A549 (cell line): Measurements from ENCODE around the gene EIF4G3. TPM values are rescaled to one million over a fixed set of nuclear protein-coding genes. Genes with fewer than 3 reads are reported as not detected.

Experiments used
- ATAC-seq, 2 experiments: fragments of 200-7000 bp in 1 of 2; fragments of >200 bp in 1 of 2; cut with Nextera tagmentation in 1 of 2; cut with Tn5 transposase in 1 of 2; 3 replicates each; pipeline versions ENCODE4 v1.8.0 to v1.9.1; 2018 to 2020; ENCODE audit warnings: mild to moderate bottlenecking in 1 of 2, moderate library complexity in 1 of 2
- CTCF ChIA-PET: fragments of 300-600 bp; sonication (Branson Sonifier 250); formaldehyde crosslinking; extraction: SDS; loops from one replicate; lab custom pipeline; 2021; ENCODE audit warnings: antibody characterized with exemption, inconsistent platforms; lab: Yijun Ruan, JAX
- POLR2A ChIA-PET: fragments of 350-600 bp; formaldehyde crosslinking; extraction: SDS; loops from one replicate; lab custom pipeline; 2021; ENCODE audit warnings: antibody characterized with exemption, inconsistent platforms; lab: Yijun Ruan, JAX
- DNase-seq, 2 experiments: peaks; one replicate each; pipeline versions ENCODE4 v3.0.0 to v3.0.0-alpha.2; 2011 to 2016; ENCODE audit warnings: low read depth in 1 of 2, low spot score in 1 of 2
- FAIRE-seq: peaks from 2 replicates; lab custom pipeline; 2011; peaks lifted over from hg19 to GRCh38; lab: Jason Lieb, UNC
- H3K27ac ChIP-seq, 2 experiments: fragments of >200 bp; sonication (Bioruptor Twin); formaldehyde crosslinking; 3 replicates each; pipeline ENCODE4 v1.5.1; 2016 to 2017
- H3K4me1 ChIP-seq: fragments of >200 bp; sonication (Bioruptor Twin); formaldehyde crosslinking; 3 replicates; pipeline ENCODE4 v1.6.1; 2016
- H3K4me2 ChIP-seq: fragments of >200 bp; sonication (Bioruptor Twin); formaldehyde crosslinking; 3 replicates; pipeline ENCODE4 v1.6.1; 2016
- H3K4me3 ChIP-seq: fragments of >200 bp; sonication (Bioruptor Twin); formaldehyde crosslinking; 3 replicates; pipeline ENCODE4 v1.5.1; 2016
- H3K9me3 ChIP-seq: fragments of >200 bp; sonication (Bioruptor Twin); formaldehyde crosslinking; 3 replicates; pipeline ENCODE4 v1.6.1; 2016
- CBX2 ChIP-seq: fragments of 200-600 bp; sonication (generic); IDR thresholded peaks from 2 replicates; pipeline ENCODE4 v1.6.1; 2016; ENCODE audit warnings: low read depth, mild to moderate bottlenecking, borderline replicate concordance
- CHD2 ChIP-seq: fragments of 150-350 bp; IDR thresholded peaks from 2 replicates; pipeline ENCODE4 v1.6.1; 2014; ENCODE audit warnings: low read length; ENCODE audit not compliant: partially characterized antibody
- EHF ChIP-seq: fragments of 250-450 bp; sonication (Bioruptor Pico); IDR thresholded peaks from 2 replicates; pipeline ENCODE4 v1.5.0; 2020; ENCODE audit warnings: mild to moderate bottlenecking
- FOSB ChIP-seq: fragments of 250-450 bp; sonication (Bioruptor Pico); IDR thresholded peaks from 2 replicates; pipeline ENCODE4 v1.5.0; 2020; ENCODE audit warnings: mild to moderate bottlenecking, moderate library complexity
- FOSL2 ChIP-seq, 2 experiments: fragments of 450-650 bp in 1 of 2; fragments of >200 bp in 1 of 2; sonication (Bioruptor Twin) in 1 of 2; formaldehyde crosslinking; IDR thresholded peaks; 2 replicates each; pipeline versions ENCODE4 v1.5.0 to v1.6.1; 2016 to 2020; ENCODE audit warnings: mild to moderate bottlenecking in 1 of 2, moderate library complexity in 1 of 2
- GATA3 ChIP-seq: IDR thresholded peaks from 2 replicates; pipeline ENCODE4 v1.6.1; 2012; ENCODE audit warnings: borderline replicate concordance
- HDAC2 ChIP-seq: fragments of 200-600 bp; sonication (generic); IDR thresholded peaks from 2 replicates; pipeline ENCODE4 v1.6.1; 2016
- HOXB5 ChIP-seq: fragments of 250-450 bp; sonication (Bioruptor Pico); IDR thresholded peaks from 2 replicates; pipeline ENCODE4 v1.5.0; 2020; ENCODE audit warnings: mild to moderate bottlenecking, moderate library complexity
- JUN ChIP-seq, 2 experiments: fragments of >200 bp; sonication (Bioruptor Twin); formaldehyde crosslinking; IDR thresholded peaks; 2 replicates in 1 of 2; 3 replicates in 1 of 2; pipeline ENCODE4 v1.6.1; 2016 to 2017
- KDM5A ChIP-seq: fragments of 200-600 bp; sonication (generic); IDR thresholded peaks from 2 replicates; pipeline ENCODE4 v1.6.1; 2016; ENCODE audit warnings: antibody characterized with exemption, mild to moderate bottlenecking
- NPAS2 ChIP-seq: fragments of 250-450 bp; sonication (Bioruptor Pico); IDR thresholded peaks from 2 replicates; pipeline ENCODE4 v1.8.0; 2022; ENCODE audit warnings: mild to moderate bottlenecking, moderate library complexity, borderline replicate concordance
- NR3C1 ChIP-seq: fragments of >200 bp; sonication (Bioruptor Twin); formaldehyde crosslinking; IDR thresholded peaks from 3 replicates; pipeline ENCODE4 v1.6.1; 2017
- PHF8 ChIP-seq: fragments of 200-600 bp; sonication (generic); IDR thresholded peaks from 2 replicates; pipeline ENCODE4 v1.6.1; 2016; ENCODE audit warnings: low read depth, mild to moderate bottlenecking, antibody characterized with exemption, moderate library complexity, borderline replicate concordance
- POLR2AphosphoS2 ChIP-seq: conservative IDR thresholded peaks from 2 replicates; pipeline ENCODE4 v1.6.1; 2012; ENCODE audit warnings: low read length, improper control_type of control experiment, inconsistent platforms
- RCOR1 ChIP-seq: fragments of 150-350 bp; IDR thresholded peaks from 2 replicates; pipeline ENCODE4 v1.6.1; 2014; ENCODE audit warnings: antibody characterized with exemption, low read length, low read depth
- SMC3 ChIP-seq: fragments of >200 bp; sonication (Bioruptor Twin); formaldehyde crosslinking; IDR thresholded peaks from 3 replicates; pipeline ENCODE4 v1.6.1; 2018; ENCODE audit warnings: inconsistent platforms
- SREBF2 ChIP-seq: fragments of 450-650 bp; IDR thresholded peaks from 2 replicates; pipeline ENCODE4 v1.6.1; 2014; ENCODE audit warnings: mild to moderate bottlenecking, moderate library complexity
- TFCP2L1 ChIP-seq: fragments of 250-450 bp; sonication (Bioruptor Pico); IDR thresholded peaks from 2 replicates; pipeline ENCODE4 v1.5.0; 2021; ENCODE audit warnings: mild to moderate bottlenecking
- TP53 ChIP-seq: fragments of 250-450 bp; sonication (Bioruptor Pico); IDR thresholded peaks from 2 replicates; pipeline ENCODE4 v1.5.0; 2021; ENCODE audit warnings: mild to moderate bottlenecking, moderate library complexity
- ZC3H11A ChIP-seq: fragments of 450-650 bp; IDR thresholded peaks from 2 replicates; pipeline ENCODE4 v1.6.1; 2014; ENCODE audit warnings: antibody characterized with exemption, mild to moderate bottlenecking
- ZFP36 ChIP-seq: fragments of 450-650 bp; IDR thresholded peaks from 2 replicates; pipeline ENCODE4 v1.6.1; 2014; ENCODE audit warnings: borderline replicate concordance; ENCODE audit not compliant: partially characterized antibody
- ZSCAN20 ChIP-seq: fragments of 250-450 bp; sonication (Bioruptor Pico); IDR thresholded peaks from 2 replicates; pipeline ENCODE4 v1.8.0; 2022; ENCODE audit warnings: mild to moderate bottlenecking, moderate library complexity
- WGBS: methylation state at CpG from one replicate; pipeline ENCODE4 v1.1.6; 2017; ENCODE audit errors: missing lambda C conversion rate; 5-methylcytosine and 5-hydroxymethylcytosine counted together
- polyA plus RNA-seq, 4 experiments: library from polyadenylated mRNA; depleted of rRNA in 3 of 4; stranded (reverse); fragments of >200 nt; fragmentation: RNase III in 1 of 4; extraction: RNeasy Plus Mini Kit Qiagen cat#74134 plus additional on column Dnase treatment in 1 of 4; gene quantifications; 2 replicates in 3 of 4; 3 replicates in 1 of 4; pipeline ENCODE4 v1.2.3, GENCODE V29; 2011 to 2017
- TF ChIP-seq, protein P1 (sequence below): fragments of >200 bp; sonication (Bioruptor Twin); formaldehyde crosslinking; IDR thresholded peaks from 3 replicates; pipeline ENCODE4 v1.5.1; 2016
- TF ChIP-seq, protein P2 (sequence below): IDR thresholded peaks from 2 replicates; pipeline ENCODE4 v1.6.1; 2012; ENCODE audit warnings: low read depth, borderline replicate concordance
- TF ChIP-seq, protein P3 (sequence below): fragments of 450-650 bp; IDR thresholded peaks from 2 replicates; pipeline ENCODE4 v1.6.1; 2014; ENCODE audit warnings: antibody characterized with exemption
- TF ChIP-seq, protein P4 (sequence below): IDR thresholded peaks from 2 replicates; pipeline ENCODE4 v1.6.1; 2012
- TF ChIP-seq, protein P5 (sequence below): IDR thresholded peaks from 2 replicates; pipeline ENCODE4 v1.6.1; 2012
- TF ChIP-seq, protein P6 (sequence below): fragments of 150-350 bp; IDR thresholded peaks from 2 replicates; pipeline ENCODE4 v1.6.1; 2014; ENCODE audit warnings: low read depth, mild to moderate bottlenecking, low read length
- TF ChIP-seq, protein P7 (sequence below): fragments of >200 bp; sonication (Bioruptor Twin); formaldehyde crosslinking; IDR thresholded peaks from 3 replicates; pipeline ENCODE4 v1.6.1; 2016

EIF4G3 gene
- polyA plus RNA-seq, 2 of the 4 experiments (the other 2 are of a cell fraction) = 25.0 to 51.3 TPM

DNA sequence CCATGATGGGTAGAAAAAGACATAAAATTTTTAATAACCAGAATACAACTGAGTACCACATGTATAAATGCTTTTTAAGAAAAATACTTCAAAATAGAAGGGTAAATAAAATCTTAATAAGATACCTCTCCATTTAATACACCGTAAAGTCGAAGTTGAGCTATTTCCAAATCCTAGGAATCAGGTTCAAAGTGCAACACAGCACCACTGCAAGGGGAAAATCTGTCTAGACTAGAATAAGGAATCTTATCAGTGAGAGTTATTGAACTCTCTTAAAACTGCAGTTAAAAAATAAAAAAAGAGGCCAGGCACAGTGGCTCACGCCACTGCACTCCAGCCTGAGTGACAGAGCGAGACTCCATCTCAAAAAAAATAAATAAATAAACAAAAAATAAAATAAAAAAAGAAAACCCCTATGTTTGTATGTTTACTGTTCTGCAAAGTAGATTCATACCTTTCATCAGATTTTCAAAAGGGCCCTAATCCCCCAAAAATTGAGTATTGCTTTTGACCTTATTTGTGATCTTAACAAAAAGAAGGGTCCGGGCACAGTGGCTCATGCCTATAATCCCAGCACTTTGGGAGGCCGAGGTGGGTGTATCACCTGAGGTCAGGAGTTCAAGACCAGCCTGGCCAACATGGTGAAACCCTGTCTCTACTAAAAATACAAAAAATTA, 109.0 kb downstream of the EIF4G3 start (continued):
- TF ChIP-seq ZSCAN20 (CRISPR knock-in tag) = no peak
- TF ChIP-seq RCOR1 = no peak
- TF ChIP-seq GATA3 = no peak
- TF ChIP-seq, protein P1, sequence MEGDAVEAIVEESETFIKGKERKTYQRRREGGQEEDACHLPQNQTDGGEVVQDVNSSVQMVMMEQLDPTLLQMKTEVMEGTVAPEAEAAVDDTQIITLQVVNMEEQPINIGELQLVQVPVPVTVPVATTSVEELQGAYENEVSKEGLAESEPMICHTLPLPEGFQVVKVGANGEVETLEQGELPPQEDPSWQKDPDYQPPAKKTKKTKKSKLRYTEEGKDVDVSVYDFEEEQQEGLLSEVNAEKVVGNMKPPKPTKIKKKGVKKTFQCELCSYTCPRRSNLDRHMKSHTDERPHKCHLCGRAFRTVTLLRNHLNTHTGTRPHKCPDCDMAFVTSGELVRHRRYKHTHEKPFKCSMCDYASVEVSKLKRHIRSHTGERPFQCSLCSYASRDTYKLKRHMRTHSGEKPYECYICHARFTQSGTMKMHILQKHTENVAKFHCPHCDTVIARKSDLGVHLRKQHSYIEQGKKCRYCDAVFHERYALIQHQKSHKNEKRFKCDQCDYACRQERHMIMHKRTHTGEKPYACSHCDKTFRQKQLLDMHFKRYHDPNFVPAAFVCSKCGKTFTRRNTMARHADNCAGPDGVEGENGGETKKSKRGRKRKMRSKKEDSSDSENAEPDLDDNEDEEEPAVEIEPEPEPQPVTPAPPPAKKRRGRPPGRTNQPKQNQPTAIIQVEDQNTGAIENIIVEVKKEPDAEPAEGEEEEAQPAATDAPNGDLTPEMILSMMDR = no peak
- TF ChIP-seq CBX2 = no peak
- TF ChIP-seq SREBF2 = no peak

DNA sequence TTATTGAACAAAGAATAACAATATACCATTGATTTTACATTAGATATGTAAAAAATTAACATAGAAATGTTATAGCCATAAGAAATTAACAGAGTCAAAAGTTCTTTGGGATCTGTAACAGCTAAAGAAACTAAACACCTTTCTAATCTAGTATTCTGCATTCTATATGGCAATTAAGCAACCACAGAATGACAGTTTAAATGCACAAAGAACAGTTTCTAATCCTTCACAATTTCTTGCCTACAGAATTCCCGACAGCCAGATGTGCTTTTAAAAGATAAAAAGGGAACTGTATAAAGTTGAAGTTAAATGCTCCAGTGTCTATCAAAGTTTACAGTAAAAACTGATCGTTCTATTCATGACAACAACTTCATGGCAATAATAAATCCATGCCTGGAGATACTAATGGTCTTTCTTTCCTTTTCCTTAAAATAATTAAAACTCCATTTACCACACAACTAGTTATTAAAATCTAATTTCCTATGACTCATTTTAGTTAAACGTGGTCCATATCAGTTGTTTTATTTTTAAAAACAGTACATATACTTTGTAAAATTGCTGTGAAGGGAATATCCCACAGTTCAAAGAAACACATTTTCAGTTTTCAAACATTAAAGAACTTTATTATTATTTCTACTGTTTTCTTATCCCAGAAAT, 110.2 kb downstream of the EIF4G3 start:
- Histone ChIP-seq H3K4me3 (no peak overlapping the region), H3K27ac (no peak overlapping the region), H3K4me1 (peaks cover 23% of the 10 kb centered on the region), H3K9me3 (no peaks in the 10 kb centered on the region), H3K4me2 (no peak overlapping the region)
- DNase-seq = no peak
- no peak for FAIRE-seq
- CTCF ChIA-PET = no interaction called here
- TF ChIP-seq FOSB (CRISPR knock-in tag) (no peak), NPAS2 (CRISPR knock-in tag) (no peak), POLR2AphosphoS2 (no peak), PHF8 (no peak), EHF (no peak), JUN (IDR thresholded peaks at IDR 0.05) (no peak), ZFP36 (no peak), SMC3 (no peak), KDM5A (no peak)
- TF ChIP-seq, protein P2, sequence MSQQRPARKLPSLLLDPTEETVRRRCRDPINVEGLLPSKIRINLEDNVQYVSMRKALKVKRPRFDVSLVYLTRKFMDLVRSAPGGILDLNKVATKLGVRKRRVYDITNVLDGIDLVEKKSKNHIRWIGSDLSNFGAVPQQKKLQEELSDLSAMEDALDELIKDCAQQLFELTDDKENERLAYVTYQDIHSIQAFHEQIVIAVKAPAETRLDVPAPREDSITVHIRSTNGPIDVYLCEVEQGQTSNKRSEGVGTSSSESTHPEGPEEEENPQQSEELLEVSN = no peak
- TF ChIP-seq, protein P3, sequence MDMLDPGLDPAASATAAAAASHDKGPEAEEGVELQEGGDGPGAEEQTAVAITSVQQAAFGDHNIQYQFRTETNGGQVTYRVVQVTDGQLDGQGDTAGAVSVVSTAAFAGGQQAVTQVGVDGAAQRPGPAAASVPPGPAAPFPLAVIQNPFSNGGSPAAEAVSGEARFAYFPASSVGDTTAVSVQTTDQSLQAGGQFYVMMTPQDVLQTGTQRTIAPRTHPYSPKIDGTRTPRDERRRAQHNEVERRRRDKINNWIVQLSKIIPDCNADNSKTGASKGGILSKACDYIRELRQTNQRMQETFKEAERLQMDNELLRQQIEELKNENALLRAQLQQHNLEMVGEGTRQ = no peak
- TF ChIP-seq, protein P4, sequence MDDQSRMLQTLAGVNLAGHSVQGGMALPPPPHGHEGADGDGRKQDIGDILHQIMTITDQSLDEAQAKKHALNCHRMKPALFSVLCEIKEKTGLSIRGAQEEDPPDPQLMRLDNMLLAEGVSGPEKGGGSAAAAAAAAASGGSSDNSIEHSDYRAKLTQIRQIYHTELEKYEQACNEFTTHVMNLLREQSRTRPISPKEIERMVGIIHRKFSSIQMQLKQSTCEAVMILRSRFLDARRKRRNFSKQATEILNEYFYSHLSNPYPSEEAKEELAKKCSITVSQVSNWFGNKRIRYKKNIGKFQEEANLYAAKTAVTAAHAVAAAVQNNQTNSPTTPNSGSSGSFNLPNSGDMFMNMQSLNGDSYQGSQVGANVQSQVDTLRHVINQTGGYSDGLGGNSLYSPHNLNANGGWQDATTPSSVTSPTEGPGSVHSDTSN = no peak
- no peak for ATAC-seq
- whole genome bisulfite sequencing = 69% methylated on average over 3 of the region's 3 CpGs
- POLR2A ChIA-PET = no interaction called here

DNA sequence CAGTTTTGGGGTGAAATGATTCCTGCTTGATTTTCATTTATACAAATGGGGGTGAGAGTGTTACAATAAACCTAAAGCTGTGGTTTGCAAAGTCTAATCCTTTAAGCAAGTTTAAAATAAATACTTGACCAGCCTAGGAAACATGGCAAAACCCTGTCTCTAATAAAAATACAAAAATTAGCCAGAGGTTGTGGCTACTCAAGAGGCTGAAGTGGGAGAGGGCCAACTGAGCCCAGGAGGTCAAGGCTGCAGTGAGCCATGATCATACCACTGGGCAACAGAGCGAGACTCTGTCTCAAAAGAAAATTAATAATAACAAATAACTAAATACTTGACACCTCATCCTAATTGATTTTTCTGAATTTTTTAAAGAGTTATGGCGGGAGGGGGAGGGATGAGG, 110.8 kb downstream of the EIF4G3 start:
- no peak overlapping the region for H3K4me3 ChIP-seq
- no peaks in the 10 kb centered on the region for H3K9me3 ChIP-seq
- DNase-seq = no peak
- no peak for FAIRE-seq
- 93% methylated on average over 2 of the region's 2 CpGs for WGBS
- POLR2A ChIA-PET = no interaction called here
- no peak overlapping the region for H3K4me2 ChIP-seq
- CTCF ChIA-PET = no interaction called here
- ATAC-seq = no peak
- no peak overlapping the region for H3K27ac ChIP-seq
- H3K4me1 ChIP-seq = peaks cover 23% of the 10 kb centered on the region
- TF ChIP-seq NR3C1 (no peak), TFCP2L1 (CRISPR knock-in tag) (no peak), RCOR1 (no peak), HDAC2 (no peak), FOSL2 (IDR thresholded peaks at IDR 0.05) (no peak), FOSL2 (CRISPR knock-in tag; IDR thresholded peaks at IDR 0.05) (no peak), GATA3 (no peak), TP53 (CRISPR knock-in tag) (no peak), EHF (no peak), ZC3H11A (no peak), HOXB5 (CRISPR knock-in tag) (no peak), CBX2 (no peak), CHD2 (no peak)
- TF ChIP-seq, protein P5, sequence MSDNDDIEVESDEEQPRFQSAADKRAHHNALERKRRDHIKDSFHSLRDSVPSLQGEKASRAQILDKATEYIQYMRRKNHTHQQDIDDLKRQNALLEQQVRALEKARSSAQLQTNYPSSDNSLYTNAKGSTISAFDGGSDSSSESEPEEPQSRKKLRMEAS = no peak
- TF ChIP-seq, protein P6, sequence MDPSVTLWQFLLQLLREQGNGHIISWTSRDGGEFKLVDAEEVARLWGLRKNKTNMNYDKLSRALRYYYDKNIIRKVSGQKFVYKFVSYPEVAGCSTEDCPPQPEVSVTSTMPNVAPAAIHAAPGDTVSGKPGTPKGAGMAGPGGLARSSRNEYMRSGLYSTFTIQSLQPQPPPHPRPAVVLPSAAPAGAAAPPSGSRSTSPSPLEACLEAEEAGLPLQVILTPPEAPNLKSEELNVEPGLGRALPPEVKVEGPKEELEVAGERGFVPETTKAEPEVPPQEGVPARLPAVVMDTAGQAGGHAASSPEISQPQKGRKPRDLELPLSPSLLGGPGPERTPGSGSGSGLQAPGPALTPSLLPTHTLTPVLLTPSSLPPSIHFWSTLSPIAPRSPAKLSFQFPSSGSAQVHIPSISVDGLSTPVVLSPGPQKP = no peak
- TF ChIP-seq, protein P7, sequence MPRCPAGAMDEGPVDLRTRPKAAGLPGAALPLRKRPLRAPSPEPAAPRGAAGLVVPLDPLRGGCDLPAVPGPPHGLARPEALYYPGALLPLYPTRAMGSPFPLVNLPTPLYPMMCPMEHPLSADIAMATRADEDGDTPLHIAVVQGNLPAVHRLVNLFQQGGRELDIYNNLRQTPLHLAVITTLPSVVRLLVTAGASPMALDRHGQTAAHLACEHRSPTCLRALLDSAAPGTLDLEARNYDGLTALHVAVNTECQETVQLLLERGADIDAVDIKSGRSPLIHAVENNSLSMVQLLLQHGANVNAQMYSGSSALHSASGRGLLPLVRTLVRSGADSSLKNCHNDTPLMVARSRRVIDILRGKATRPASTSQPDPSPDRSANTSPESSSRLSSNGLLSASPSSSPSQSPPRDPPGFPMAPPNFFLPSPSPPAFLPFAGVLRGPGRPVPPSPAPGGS = no peak
